ENCODE data around the gene BEAN1.

Gene BEAN1

GRCh38 chr16:66468321-66468965 lies 41.3 kb downstream of the BEAN1 start:
- DNase-seq (ENCODE audit: low read depth in 1 of 2, low spot score in 1 of 2), result no peak
- TF ChIP-seq GABPA (IDR thresholded peaks at IDR 0.05; ENCODE audit: low read depth) (no peak), CTCF (IDR thresholded peaks at IDR 0.05; ENCODE audit: insufficient read depth, low read length) (no peak), SPI1 (IDR thresholded peaks at IDR 0.05; ENCODE audit: borderline replicate concordance, low read depth) (no peak), POLR2AphosphoS5 (IDR thresholded peaks at IDR 0.05; ENCODE audit: low read depth) (no peak), REST (IDR thresholded peaks at IDR 0.05; ENCODE audit: insufficient replicate concordance, low read depth) (no peak)
- Histone ChIP-seq H3K27ac (replicated peaks) (no peak overlapping the region), H3K4me3 (replicated peaks; ENCODE audit: insufficient read depth, low read length) (no peak overlapping the region), H3K27me3 (ENCODE audit: insufficient read depth, poor library complexity, severe bottlenecking) (no peaks in the 10 kb centered on the region)

GRCh38 chr16:66469291-66469946 lies 42.3 kb downstream of the BEAN1 start:
- TF ChIP-seq GABPA (IDR thresholded peaks at IDR 0.05; ENCODE audit: low read depth), result no peak
- no peak for TF ChIP-seq SPI1 (IDR thresholded peaks at IDR 0.05; ENCODE audit: borderline replicate concordance, low read depth)
- TF ChIP-seq CTCF (IDR thresholded peaks at IDR 0.05; ENCODE audit: insufficient read depth, low read length), result no peak
- no peak for TF ChIP-seq REST (IDR thresholded peaks at IDR 0.05; ENCODE audit: insufficient replicate concordance, low read depth)
- no peak for TF ChIP-seq POLR2AphosphoS5 (IDR thresholded peaks at IDR 0.05; ENCODE audit: low read depth)
- H3K4me3 ChIP-seq (replicated peaks; ENCODE audit: insufficient read depth, low read length), result no peak overlapping the region
- no peak for DNase-seq (ENCODE audit: low read depth in 1 of 2, low spot score in 1 of 2)
- no peaks in the 10 kb centered on the region for H3K27me3 ChIP-seq (ENCODE audit: insufficient read depth, poor library complexity, severe bottlenecking)
- no peak overlapping the region for H3K27ac ChIP-seq (replicated peaks)

GRCh38 chr16:66469947-66470546 lies 43.0 kb downstream of the BEAN1 start:
- no peak for TF ChIP-seq REST (IDR thresholded peaks at IDR 0.05; ENCODE audit: insufficient replicate concordance, low read depth)
- no peak for TF ChIP-seq POLR2AphosphoS5 (IDR thresholded peaks at IDR 0.05; ENCODE audit: low read depth)
- TF ChIP-seq GABPA (IDR thresholded peaks at IDR 0.05; ENCODE audit: low read depth), result no peak
- no peak for TF ChIP-seq CTCF (IDR thresholded peaks at IDR 0.05; ENCODE audit: insufficient read depth, low read length)
- no peak for TF ChIP-seq SPI1 (IDR thresholded peaks at IDR 0.05; ENCODE audit: borderline replicate concordance, low read depth)
- no peak overlapping the region for H3K27ac ChIP-seq (replicated peaks)
- no peak overlapping the region for H3K4me3 ChIP-seq (replicated peaks; ENCODE audit: insufficient read depth, low read length)
- H3K27me3 ChIP-seq (ENCODE audit: insufficient read depth, poor library complexity, severe bottlenecking), result no peaks in the 10 kb centered on the region
- DNase-seq (ENCODE audit: low read depth in 1 of 2, low spot score in 1 of 2), result no peak

Data from HL-60 (cell line).